ENCODE measurements around the gene AKAP8.
A peak's percentile ranks its signal among the peaks of the same experiment; 100 is the strongest.
"Not testable (repeated sequence)": the region's sequence is repeated elsewhere in the genome, so short reads cannot be mapped to it uniquely, and the experiment has no call there.

AKAP8 gene

GRCh38 chr19:15403151-15403531, 23.6 kb upstream of the AKAP8 start:
- DNase-seq: no peak

- no peak for DNase-seq
Observed at GRCh38 chr19:15402411-15403150, 23.0 kb upstream of the AKAP8 start.

GRCh38 chr19:15401397-15401710, 21.8 kb upstream of the AKAP8 start:
- no peak for DNase-seq

GRCh38 chr19:15400521-15401396, 21.2 kb upstream of the AKAP8 start:
- DNase-seq: no peak

- DNase-seq: no peak
Observed at GRCh38 chr19:15399635-15400034, 20.0 kb upstream of the AKAP8 start.

GRCh38 chr19:15399234-15399515, 19.6 kb upstream of the AKAP8 start:
- DNase-seq: no peak

GRCh38 chr19:15398501-15399233, 19.1 kb upstream of the AKAP8 start:
- DNase-seq: no peak

- DNase-seq: no peak
Observed at GRCh38 chr19:15397782-15398181, 18.2 kb upstream of the AKAP8 start.

- no peak for DNase-seq
Observed at GRCh38 chr19:15397236-15397635, 17.6 kb upstream of the AKAP8 start.

GRCh38 chr19:15396436-15396835, 16.8 kb upstream of the AKAP8 start:
- no peak for DNase-seq

- DNase-seq: not testable (repeated sequence)
Observed at GRCh38 chr19:15395251-15395650, 15.7 kb upstream of the AKAP8 start.

- DNase-seq: no peak
Observed at GRCh38 chr19:15394426-15394825, 14.8 kb upstream of the AKAP8 start.

GRCh38 chr19:15393963-15394362, 14.4 kb upstream of the AKAP8 start:
- no peak for DNase-seq

- no peak for DNase-seq
Observed at GRCh38 chr19:15390814-15391213, 11.2 kb upstream of the AKAP8 start.

- DNase-seq: no peak
Observed at GRCh38 chr19:15381864-15382263, 2.3 kb upstream of the AKAP8 start.

- no peak for DNase-seq
Observed at GRCh38 chr19:15381429-15381828, 1.8 kb upstream of the AKAP8 start.

GRCh38 chr19:15379999-15380647, 536 bp upstream of the AKAP8 start:
- DNase-seq: peak in 1 of 2 donors; percentile 54

GRCh38 chr19:15378534-15379082, 979 bp downstream of the AKAP8 start:
- DNase-seq: peak; percentile 60 to 64

GRCh38 chr19:15374796-15375440, 4.7 kb downstream of the AKAP8 start:
- no peak for DNase-seq

GRCh38 chr19:15374105-15374651, 5.4 kb downstream of the AKAP8 start:
- no peak for DNase-seq

- DNase-seq: no peak
Observed at GRCh38 chr19:15373644-15374043, 5.9 kb downstream of the AKAP8 start.

GRCh38 chr19:15372891-15373301, 6.7 kb downstream of the AKAP8 start:
- no peak for DNase-seq
